ENCODE measurements around the gene CCDC70.

The CCDC70 gene

DNA sequence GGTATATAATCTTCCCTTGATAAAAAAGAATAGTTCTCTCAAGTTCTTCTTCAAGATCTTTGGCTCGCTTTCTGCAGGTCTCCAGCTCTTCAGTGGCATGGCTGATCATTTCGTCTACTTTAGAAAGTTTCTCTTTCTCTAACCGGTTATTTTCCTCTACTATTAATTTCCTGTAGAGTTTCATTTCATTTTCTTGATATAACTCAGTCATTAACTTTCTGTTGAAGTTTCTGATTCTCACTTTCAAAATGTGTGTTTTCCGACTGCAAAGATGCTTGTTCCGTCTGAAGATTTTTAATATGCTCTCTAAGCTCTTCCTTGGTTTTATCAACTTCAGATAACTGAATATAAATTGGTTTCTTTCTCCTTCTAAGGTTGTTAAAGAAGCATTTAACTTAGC is 47.5 kb downstream of the CCDC70 start:
- DNase-seq (ENCODE audit: low spot score): peak; percentile 63

DNA sequence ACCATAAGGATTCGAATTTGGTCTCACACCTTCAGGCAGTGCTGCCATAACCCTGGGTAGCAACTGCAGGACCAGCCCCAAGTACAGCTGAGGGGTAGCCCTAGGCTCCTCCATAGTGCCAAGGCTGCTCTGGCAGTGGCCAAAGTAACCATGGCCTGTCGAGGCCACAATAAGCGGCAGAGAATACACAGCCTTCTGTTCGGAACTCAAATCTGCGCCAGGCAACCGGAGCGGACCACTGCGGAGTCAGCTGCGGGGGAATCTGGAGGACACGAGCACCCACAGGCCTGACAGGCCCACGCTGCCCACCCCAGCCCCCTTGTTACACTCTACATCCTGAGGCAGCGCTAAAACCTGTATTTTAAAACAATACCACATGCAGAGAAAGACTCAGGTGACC is 48.7 kb downstream of the CCDC70 start:
- no peak for DNase-seq (ENCODE audit: low spot score)

- no peak for DNase-seq (ENCODE audit: low spot score)
Observed at GRCh38 chr13:51912091-51912490, 50.3 kb downstream of the CCDC70 start.

DNA sequence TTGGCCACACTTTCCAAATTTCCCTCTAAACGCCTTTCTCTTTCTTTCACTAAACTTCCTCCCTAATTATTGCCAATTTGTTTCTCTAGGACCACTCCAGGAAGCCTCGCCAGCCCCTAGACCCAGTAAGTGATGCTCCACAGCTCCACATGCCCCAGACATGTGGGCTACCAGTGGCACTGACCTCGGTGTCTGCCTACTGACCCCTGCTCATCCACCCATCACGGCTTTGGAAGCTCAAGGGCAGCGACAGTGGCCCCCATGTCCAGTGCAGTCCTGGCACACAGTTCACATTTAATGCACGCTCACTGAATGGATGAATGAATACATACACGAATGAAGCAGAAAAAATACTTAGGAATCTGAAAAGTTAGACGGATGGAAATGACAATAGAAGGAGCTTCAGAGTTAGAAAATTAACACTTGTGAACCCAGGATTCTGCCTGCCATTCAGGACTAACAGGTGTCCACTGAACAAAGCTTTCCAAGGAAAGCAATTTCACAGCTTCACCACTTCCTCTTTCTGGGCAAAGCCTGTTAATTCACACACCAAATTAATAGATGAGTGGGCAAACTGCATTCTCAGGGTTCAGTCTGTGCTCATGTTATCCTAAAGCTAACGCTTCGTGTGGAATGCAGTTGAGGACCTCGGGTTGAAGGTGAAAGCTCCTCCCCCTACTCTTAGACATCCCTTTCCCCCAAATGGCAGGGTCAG is 50.9 kb downstream of the CCDC70 start:
- DNase-seq (ENCODE audit: low spot score): no peak

DNA sequence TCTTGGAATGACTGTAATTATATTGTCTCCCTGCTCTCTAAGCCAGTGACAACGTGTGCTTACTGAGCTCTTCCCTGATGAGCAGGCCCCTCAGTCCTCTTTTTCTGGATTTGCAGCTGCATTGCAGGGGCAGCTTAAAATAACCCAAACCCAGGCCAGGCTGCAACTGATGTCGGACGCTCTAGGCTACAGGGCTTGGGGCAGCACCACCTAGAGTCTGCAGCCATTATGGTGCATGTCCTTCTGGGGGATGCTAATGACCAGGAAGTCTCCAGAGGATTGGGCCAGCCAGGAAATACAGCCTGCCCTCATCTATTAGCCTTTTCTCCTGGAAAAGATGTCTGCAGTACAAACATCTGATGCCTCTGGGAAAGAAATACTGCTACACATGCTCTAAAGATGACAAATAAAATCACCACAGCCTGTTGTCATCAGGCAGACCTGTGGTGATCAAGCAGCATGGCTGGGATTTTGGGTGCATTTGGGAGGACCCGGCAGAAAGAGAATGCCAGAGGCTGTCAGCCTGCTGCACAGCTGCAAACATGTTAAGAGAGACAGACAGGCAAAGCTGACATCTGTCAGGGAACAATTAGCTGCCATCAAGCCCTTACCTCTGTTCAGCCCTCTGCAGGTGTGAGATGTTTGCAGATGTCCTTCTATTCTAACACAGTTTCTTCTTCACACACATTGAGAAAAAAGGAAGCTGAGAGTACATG is 51.8 kb downstream of the CCDC70 start:
- no peak for DNase-seq (ENCODE audit: low spot score)

- no peak for DNase-seq (ENCODE audit: low spot score)
Observed at GRCh38 chr13:51914137-51914493, 52.3 kb downstream of the CCDC70 start.

Data from activated CD4-positive, alpha-beta T cell treated with anti-CD3 and anti-CD28 coated beads, Interleukin-2, Interleukin-4, amounts not matched to agents 100 ng/mL and 50 ng/mL, durations not matched to agents 16 hours and 8 hours (primary cell).